ENCODE measurements around the gene RACGAP1.

Gene RACGAP1

DNA sequence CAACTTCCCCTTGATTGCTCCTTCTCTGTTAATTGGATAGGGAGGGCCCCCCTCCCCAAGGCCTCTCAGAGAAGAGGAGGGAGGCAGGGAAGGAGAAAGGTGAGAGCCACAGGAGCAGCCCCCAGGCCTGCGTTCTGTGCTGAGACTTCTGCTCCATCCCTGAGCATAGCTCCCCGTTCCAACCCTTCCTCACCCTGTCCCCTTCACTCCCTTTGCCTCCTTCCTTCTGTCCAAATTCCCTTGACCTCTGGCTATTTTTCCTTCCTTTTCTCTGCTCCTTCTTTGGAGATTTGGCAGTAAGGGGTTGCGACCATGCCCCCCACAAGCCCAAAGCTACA lies 31.3 kb upstream of the RACGAP1 start:
- no peak for DNase-seq (ENCODE audit: low spot score)

DNA sequence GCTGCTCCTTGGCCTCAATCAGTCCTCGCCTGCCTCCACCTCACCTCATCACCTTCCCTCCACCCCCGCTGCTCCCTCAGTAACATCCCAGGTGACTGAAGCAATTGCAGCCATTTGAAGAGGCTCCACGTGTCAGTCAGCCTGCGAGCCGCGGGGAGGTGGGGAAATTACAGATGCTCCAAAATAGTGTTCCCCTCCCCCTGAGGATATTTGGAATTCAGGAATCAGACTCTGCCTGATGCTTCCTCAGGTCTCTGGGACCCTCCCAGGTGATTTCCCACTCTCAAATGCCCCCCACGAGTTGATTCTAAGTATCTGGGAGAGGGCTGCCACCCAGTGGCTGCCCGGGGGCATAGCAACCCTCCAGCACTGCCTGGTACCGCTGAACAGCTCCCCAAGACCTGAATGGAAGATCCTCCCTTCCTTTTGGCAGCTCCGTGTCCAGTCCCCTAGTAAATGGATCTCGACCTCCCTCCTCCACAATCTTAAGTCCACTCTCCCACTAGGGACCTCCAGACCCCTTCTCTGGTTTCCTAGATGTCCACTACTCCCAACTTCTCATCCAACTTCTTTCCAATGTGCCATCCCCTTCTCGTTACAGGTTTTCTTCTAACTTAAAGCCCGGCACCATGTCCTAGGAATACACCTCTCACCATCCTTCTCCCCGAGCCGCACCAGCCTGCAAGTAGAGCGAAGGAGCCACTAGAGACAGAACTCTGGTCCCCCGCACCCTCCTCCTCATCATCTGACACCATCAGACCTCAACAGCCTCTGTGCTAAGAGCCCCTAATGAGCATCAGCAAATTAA lies 30.7 kb upstream of the RACGAP1 start:
- peak; percentile 83 for DNase-seq (ENCODE audit: low spot score)

DNA sequence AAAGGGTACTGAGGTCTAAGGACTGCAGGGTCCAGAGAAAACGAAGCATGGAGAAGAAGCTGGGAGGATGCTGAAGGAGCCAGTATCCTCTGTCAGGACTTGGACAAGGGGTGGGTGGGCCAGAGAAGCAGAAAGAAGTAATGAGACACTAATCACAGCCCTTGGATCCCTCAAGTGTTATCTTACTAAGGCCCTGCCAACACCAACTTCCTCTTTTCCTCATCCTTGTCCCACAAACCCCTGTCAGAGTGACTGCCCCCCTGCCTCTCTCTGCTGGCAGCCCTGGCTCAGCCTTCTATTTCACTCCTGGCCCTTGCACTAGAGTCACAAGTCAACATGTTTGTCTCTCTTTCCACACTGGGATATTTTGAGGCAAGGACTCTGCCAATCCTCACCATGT lies 28.3 kb upstream of the RACGAP1 start:
- DNase-seq (ENCODE audit: low spot score) = no peak

DNA sequence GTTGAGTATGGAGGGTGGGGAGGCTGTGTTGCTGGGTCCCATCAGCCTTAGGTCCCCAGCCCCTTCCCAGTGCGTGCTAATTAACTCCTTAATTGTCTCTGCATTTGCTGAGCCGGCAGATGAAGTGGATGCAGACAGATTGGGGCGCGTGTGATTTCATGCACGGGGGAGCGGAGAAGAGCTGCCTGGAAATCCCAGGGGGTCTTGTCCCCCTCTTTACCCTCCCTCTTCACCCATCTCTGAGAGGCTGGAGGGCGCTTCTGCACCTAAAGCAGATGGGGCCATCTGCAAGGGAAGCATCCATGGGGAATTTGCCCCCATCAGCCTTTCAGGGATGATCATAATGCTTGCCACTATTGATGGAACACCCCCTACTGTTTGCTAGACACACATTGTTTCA lies 27.7 kb upstream of the RACGAP1 start:
- no peak for DNase-seq (ENCODE audit: low spot score)

DNA sequence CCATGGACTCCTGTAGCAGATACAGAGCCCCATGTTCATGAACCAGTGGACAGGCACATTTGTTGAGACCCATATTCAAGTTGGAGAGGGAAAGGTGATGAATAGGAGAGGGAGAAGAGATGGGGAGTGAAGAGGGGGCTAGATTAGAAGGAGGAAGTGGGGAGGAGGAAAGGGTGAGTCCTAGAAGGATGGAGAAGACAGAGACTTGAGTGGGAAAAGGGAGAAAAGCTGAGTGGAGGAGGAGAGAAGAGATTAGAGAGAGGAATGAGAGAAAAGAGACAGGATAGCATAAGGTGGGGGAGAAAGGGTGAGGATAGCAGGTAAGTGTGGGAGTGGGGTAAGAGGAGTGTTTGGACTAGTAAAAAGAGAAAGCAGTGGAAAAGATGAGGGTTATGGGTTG lies 27.2 kb upstream of the RACGAP1 start:
- no peak for DNase-seq (ENCODE audit: low spot score)

DNA sequence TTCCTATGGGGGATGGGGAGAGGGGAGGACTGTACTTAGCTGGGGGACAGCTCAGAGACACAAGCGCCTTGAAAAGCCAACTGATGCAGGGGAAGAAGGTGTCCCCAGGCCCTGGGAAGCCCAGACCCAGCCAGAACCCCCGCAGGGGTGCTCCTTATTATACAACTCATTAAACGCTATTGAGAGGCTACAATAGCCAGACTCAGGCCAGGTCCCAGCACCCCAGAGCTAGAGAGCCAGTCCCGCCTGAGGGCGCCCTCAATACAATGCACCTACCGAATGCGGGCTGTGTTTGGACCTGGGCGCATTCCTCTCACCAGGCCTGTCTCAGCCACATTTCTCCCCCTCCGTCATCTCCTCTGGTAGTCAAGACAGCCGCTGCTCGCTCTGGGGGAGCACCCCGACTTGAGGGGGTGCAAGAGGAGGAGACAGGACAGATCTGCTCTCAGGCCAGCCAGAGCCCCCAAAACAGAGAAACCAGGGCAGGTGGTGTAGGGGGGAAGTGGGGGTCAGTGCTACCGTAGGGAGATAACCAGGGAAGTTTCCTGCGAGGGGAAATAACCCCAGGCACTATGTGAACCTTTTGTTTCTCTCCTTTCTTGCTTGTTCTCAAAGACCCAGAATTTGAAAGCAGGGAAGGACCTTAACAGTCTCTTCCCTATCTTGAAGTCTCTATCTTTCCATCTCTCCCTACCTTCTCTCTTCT lies 26.0 kb upstream of the RACGAP1 start:
- DNase-seq (ENCODE audit: low spot score) = no peak

DNA sequence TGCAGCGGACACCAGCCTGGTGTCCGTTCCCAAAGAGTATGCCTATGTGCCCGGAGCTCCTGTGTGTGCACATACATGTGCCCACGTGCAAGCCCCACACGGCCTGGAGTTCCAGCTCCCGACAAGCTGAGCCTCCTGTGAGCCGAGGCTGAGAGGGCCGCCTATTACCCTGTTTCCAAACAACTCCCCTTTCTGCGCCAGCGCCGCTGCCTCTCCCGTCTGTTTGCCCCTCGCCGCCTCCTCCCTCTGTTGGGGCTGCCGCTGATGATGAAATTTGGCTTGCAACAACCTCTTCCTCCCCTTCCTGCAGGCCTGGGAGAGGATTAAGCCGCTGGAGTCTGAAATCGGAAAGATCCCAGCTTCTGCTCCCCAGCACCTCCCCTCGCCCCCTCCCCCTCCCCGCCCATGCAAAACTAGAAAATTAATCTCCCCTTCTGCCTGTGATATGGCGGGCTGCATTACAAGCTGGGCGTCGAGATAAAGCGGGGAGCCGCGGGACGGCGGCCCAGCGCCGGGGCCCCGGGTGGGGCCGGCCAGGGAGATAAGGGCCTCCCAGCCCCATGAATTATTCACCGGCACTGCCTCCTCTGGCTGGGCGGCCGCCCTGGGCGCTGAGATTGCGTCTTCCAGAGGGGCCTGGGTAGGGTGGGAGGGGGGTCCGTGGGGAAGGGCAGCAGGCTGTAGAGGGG lies 25.3 kb upstream of the RACGAP1 start:
- DNase-seq (ENCODE audit: low spot score) = peak; percentile 66

DNA sequence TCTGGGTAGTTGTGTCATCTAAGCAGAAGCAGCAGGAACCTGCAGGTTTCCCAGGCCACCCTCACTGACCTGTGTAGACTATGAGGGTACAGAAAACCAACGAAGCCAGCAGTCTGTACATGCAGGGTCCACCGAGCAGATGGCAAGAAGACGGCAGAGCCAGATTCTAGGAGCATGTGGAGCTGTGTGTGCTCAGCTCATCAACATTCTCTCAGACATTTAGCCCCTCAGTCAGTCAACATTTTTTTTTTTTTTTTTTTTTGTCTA lies 24.8 kb upstream of the RACGAP1 start:
- no peak for DNase-seq (ENCODE audit: low spot score)

DNA sequence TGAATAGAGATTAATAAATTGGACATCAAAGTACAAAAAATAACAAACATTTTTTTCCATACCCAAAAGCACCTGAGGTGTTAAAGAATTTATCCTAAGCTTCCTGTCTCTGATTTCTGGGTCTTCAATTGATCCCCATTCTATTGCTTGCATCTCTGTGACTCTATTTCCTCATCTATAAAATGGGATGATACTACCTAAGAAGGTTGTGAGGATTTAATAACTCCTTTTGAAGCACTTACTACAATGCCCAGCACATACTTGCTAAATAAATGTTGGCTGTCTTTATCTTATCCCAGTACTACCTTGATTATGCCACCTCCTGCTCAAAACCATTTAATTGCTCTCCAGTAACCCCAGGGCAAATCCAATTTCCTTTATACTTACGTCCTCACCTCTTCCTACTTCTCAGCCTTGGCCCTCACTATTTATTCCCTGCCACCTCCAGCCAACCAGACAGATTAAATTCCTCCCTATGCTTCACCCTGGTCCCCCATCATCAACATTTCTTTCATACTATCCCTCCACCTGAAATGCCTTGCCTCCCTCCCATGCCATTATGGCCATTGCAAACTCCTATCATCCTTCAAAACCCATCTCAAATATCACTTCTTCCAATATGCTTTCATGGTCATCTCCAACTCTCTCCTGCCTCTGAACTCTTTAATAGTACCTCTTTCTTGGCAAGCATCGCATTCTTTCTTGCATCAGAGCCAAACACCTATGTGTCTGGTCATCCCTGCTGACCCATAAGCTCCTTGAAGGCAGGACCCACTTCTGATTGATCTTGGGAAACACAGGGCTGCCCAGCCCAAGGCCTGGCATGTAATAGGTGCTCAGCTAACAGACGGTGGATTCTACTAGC lies 24.2 kb upstream of the RACGAP1 start:
- no peak for DNase-seq (ENCODE audit: low spot score)

DNA sequence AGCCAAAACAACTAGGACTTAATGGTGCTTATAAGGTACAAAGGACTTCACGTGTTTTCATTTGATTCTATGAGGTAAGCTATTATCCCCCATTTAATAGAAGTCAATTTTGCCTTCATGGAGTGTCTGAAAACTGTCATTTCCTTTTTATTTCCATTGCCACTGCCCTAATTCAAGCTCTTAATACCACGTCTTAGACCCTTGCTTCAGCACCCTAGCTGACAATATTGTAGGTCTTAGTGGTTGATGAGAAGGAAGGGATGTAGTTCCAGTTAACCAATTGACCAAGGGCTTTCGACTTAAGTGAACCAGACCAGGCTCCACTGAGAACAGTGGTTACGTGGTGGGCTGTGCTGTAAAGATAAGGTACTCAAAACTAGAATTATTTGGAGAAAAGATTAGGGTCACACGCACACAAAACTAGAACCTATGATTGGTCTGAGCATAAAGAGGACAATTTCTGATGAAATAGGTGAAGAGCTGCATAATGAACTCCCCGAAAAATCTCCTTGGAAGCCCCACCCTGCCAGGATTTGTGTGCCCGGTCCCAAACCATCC lies 22.5 kb upstream of the RACGAP1 start:
- no peak for DNase-seq (ENCODE audit: low spot score)

DNA sequence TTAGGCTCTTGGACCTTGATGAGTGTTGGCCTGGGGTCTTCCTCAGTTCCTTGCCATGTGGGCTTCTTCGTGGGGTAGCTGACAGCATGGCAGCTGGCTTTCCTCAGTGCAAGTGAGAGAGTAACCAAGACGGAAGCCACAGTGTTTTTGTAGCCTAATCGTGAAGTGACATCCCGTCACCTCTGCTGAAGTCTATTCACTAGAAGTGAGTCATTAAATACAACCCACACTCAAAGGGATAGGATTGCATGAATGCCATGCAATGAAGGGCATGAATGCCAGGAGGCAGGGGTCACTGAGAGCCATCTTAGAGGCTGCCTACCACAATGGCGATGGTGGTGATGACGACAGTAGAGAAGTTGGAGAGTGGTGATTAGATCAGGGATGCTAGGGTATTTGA lies 18.6 kb upstream of the RACGAP1 start:
- no peak for DNase-seq (ENCODE audit: low spot score)

DNA sequence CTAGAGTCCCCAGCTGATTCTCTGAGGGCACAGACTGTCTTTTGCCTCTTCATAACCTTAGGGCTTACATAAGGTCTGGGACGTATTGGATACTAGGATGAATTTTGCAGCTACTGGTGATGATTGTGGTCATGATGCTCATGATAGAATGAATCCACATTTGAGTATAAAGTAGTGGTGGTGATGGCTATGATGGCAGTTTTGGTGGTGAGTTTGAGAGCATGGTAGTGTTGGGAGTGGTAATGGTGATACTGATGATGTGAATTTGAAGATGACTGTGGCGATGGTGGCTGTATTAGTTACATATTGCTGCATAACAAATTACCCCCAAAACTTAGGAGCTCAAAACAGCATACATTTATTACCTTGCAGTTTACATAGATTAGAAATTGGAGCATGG lies 18.0 kb upstream of the RACGAP1 start:
- DNase-seq (ENCODE audit: low spot score) = no peak

DNA sequence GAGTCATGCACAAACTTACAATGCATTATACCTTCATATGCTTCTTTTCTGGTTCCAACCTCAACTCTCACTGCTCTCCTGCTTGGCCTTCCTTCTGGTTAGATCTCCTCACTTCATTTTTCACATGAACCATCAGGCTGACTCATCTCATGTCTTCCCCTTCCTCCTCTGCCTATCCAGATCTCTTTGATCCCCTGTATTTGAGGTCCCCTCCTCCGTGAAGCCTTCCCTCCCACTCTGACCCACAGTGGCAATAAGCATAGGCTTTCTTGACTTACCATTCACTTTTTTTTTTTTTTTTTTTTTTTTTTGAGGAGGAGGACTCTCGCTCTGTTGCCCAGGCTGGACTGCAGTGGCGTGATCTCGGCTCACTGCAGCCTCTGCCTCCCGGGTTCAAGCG lies 17.4 kb upstream of the RACGAP1 start:
- DNase-seq (ENCODE audit: low spot score) = no peak

DNA sequence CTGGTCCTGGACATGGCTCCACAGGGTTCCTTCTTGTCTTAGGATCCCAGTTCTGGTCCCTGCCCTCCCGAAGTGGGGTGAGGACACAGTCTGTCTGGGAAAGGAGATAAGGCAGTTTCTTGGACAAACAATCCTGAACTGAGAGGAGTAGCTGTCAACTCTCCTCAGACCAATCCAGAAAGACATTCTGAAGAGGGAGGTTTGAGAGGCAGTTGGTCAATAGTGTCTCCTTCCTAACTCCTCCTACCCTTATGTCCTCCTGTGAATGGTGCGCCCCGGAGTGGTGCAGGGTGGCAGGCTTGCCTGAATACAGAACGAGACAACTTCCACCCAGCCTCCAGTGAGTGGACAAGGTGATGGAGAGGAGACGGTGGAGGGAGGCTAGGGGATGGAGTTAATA lies 16.7 kb upstream of the RACGAP1 start:
- no peak for DNase-seq (ENCODE audit: low spot score)

DNA sequence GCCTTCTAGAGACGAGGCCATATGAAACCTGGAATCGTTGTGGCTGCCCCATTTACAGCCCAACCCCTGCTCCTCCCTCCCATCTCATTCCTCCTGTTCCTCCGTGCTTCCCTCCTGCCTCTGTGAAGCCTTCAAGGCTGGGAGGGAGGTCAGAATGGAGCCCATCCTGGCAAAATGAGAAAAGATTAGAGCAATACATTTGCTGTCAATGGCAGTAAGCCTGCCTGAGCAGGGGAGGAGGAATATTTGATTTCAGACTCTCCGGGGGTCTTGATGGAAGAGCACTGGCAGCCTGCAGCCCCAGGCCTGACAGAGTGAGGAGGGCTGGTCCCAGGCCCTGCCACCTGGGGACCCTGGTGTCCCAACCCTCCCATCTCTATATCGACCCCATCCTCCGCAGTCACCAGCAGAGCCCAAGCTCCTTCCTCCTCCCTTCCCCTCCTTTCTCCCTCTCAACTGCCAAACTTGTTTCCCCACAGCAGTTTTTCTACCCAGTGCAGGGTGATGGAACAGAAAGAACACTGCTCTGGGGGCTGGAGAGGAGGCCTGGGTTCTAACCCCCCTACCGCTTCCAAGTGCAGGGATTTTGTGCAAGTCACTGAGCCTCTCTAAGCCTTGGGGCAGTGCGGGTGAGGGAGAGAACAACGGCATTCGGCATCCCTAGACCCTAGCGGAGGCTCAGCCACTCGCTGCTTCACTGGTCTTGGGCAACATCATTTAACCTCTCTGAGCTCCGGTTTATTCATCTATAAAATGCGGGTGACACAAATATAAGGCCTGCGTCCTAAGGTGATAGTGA lies 16.0 kb upstream of the RACGAP1 start:
- DNase-seq (ENCODE audit: low spot score) = no peak

DNA sequence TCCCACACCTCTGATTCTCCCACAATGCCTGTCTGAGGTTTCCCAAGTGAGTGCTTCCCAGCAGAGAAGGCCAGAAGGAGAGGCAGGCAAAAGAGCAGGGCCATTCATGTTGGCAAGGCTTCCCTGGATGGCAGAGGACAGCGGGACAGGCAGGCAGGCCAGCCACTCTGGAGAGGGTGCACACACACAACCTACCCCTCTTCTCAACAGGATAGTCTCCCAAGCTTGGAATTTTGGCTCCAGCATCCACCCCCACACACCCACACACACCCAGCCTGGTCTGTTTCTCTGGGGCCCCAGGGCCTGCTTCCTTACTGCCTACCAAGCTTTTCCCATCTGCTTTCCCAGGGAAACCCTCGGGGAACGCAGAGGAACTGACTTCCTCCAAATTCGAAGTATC lies 15.4 kb upstream of the RACGAP1 start:
- DNase-seq (ENCODE audit: low spot score) = no peak

DNA sequence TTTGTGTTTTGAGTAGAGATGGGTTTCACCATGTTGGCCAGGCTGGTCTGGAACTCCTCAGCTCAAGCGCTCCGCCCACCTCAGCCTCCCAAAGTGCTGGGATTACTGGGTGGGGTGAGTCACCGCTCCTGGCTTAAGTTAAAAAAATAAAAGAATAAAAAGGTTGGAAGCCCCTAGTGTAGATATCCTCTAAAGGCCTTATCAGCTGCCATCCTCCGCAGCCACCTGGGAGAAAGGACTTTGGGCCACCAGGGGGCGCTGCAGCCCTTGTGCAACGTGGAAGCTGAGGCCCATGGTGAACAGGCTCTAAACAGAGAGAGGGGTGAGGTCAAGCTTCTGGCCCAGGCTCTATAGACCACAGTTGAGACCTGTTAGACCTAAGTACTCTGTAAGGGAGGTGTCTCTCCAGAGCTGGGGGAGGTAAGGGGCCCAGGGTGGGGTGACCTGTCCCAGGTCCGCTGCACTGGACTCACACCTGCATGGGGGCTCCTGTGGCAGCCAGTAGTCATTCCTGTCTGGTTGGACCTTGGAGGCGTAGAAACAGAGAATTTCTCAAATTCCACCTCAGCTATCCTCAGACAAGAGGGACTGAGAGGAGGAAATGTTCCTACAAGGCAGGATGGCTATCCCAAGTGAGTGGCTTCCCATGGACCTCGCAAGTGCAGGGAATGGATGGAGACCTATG lies 14.0 kb upstream of the RACGAP1 start:
- peak; percentile 81 for DNase-seq (ENCODE audit: low spot score)

DNA sequence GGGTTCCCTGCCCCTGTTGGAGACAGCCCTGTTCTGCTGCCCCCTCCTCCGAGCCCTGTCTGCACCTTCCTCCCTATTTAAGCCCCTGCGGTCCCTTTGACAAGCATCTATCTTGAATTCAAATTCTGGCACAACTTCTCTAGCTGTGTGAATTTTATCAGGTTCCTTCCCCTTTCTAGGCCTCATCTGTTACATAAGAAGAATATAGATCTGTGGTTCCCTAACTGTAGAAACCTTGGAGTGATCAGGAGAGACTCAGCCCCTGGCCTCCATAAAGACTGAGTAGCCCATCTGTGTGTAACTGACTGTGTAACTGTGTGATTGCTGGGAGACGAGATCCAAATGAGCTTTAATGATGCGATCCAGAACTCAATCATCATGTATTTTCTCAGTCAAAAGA lies 13.0 kb upstream of the RACGAP1 start:
- no peak for DNase-seq (ENCODE audit: low spot score)

DNA sequence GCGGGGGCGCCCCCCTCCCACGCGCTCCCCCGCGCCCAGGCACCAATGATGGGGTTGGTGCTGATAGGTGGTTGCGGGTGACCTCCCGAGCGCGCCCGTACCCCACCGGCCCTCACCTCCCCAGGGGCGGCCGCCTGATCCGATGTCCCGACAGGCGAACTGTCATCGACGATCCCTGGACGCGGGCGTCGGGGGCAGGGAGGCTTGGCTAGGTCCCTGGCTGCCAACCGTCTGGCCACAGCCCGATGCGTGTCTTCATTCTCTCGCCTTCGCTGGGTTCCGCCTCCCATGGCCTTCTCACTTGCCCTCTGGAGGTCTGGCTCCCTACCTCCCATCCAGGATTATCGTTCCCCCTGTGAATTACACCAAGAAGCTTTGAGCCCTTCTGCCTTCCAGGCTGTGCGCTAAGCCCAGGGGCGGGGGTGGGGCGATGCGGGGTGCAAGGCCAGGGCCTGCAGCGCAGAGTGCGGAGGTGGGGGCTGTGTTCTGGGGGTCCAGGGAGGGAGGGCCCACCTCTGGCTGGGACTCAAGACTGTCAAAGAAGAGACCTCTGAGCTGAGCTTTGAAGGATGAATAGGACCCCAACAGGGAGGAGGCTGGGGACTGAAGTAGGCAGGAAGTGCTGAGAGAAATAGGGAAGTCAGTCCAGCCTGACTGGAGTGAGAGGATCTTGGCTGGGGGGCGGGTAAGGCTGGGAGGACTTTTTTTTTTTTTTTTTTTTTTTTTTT lies 7.7 kb upstream of the RACGAP1 start:
- no peak for DNase-seq (ENCODE audit: low spot score)

DNA sequence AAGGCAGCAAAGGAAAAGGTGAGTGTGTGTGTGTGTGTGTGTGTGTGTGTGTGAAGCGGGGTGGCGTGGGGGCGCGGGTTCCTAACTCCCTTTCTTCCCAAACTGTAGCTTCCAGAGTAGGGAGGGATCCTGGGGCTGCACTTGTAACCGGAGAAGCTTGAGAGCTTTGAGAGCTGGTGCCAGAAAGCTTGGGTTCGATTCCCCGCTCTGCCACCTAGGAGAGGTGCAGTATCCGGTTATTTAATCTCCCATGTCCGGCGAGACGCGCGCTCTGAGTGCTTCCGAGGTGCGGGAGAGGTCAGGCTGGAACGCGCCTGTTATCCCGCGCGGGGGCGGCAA lies 7.2 kb upstream of the RACGAP1 start:
- no peak for DNase-seq (ENCODE audit: low spot score)
